ENCODE measurements around the gene GPR183.

DNA sequence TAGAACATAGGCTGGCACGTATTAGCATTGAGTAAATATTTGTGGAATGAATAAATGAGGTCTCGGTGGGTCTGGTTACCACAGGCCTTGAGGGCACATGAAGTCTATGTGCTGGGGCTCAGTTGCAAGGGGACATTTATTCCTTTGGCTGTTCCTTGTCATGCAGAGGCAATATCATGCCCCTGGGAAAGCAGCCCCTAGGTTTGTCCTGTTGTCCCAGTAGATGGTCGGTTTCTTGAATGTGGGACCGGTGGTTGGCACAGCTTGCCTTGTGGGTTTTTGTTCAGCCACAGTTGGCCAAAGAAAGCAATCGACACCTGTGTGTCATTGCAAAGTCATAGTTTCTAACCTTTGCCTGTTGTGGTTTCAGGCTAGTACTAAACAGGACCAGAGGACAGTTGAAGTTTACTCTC, 24.7 kb upstream of the GPR183 start:
- TF ChIP-seq, protein P1, sequence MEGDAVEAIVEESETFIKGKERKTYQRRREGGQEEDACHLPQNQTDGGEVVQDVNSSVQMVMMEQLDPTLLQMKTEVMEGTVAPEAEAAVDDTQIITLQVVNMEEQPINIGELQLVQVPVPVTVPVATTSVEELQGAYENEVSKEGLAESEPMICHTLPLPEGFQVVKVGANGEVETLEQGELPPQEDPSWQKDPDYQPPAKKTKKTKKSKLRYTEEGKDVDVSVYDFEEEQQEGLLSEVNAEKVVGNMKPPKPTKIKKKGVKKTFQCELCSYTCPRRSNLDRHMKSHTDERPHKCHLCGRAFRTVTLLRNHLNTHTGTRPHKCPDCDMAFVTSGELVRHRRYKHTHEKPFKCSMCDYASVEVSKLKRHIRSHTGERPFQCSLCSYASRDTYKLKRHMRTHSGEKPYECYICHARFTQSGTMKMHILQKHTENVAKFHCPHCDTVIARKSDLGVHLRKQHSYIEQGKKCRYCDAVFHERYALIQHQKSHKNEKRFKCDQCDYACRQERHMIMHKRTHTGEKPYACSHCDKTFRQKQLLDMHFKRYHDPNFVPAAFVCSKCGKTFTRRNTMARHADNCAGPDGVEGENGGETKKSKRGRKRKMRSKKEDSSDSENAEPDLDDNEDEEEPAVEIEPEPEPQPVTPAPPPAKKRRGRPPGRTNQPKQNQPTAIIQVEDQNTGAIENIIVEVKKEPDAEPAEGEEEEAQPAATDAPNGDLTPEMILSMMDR (conservative IDR thresholded peaks at IDR 0.05; ENCODE audit: low read length) = no peak
- TF ChIP-seq EZH2phosphoT487 (IDR thresholded peaks at IDR 0.05; ENCODE audit: borderline replicate concordance) = no peak

Data from Loucy (cell line).